Thoracic aorta (tissue), 2 donors: ENCODE data around the gene KRTAP23-1. TPM values are rescaled to one million over a fixed set of nuclear protein-coding genes. Genes with fewer than 3 reads are reported as not detected.

Experiments
- ATAC-seq: fragments of 150-250 bp; one replicate; pipeline ENCODE4 v1.8.0; 2017; ENCODE audit warnings: low read depth; ENCODE audit not compliant: insufficient number of reproducible peaks, low FRiP score
- DNase-seq: peaks from one replicate; pipeline ENCODE4 v3.0.0-alpha.2; 2020; ENCODE audit warnings: low spot score
- H3K27ac ChIP-seq, 2 donors: fragments of 200-600 bp; sonication (generic); 1 replicate in 1 of 2; 2 replicates in 1 of 2; pipeline ENCODE4 v1.5.1; 2016; ENCODE audit warnings: mild to moderate bottlenecking in 2 of 2, moderate library complexity in 2 of 2
- H3K27me3 ChIP-seq: fragments of 200-600 bp; sonication (generic); replicated peaks from 2 replicates; pipeline ENCODE4 v1.6.0; 2016; ENCODE audit warnings: mild to moderate bottlenecking; ENCODE audit not compliant: insufficient read depth
- H3K36me3 ChIP-seq: fragments of 200-600 bp; sonication (generic); one replicate; pipeline ENCODE4 v1.5.1; 2016
- H3K4me1 ChIP-seq, 2 donors: fragments of 200-600 bp; sonication (generic); 1 replicate in 1 of 2; 2 replicates in 1 of 2; pipeline versions ENCODE4 v1.5.1 to v1.6.0; 2016; ENCODE audit warnings: low read depth in 2 of 2, mild to moderate bottlenecking in 1 of 2; ENCODE audit not compliant: control insufficient read depth in 1 of 2
- H3K4me3 ChIP-seq: fragments of 200-600 bp; sonication (generic); 2 replicates; pipeline ENCODE4 v1.5.1; 2016; ENCODE audit warnings: mild to moderate bottlenecking
- H3K9me3 ChIP-seq: fragments of 200-600 bp; sonication (generic); 2 replicates; pipeline ENCODE4 v1.5.1; 2016
- total RNA-seq, 2 donors: library from RNA; depleted of rRNA; stranded (reverse); fragments of >200 nt; gene quantifications; one replicate each; pipeline versions ENCODE4 v1.1.0 to v1.2.3, GENCODE V29; 2016
- TF ChIP-seq, protein P1 (sequence below): fragments of 200-600 bp; sonication (generic); IDR thresholded peaks from one replicate; pipeline ENCODE4 v1.5.1; 2019; ENCODE audit warnings: antibody characterized with exemption

Gene KRTAP23-1
- total RNA-seq, 2 donors from 2014 or later = not detected

DNA sequence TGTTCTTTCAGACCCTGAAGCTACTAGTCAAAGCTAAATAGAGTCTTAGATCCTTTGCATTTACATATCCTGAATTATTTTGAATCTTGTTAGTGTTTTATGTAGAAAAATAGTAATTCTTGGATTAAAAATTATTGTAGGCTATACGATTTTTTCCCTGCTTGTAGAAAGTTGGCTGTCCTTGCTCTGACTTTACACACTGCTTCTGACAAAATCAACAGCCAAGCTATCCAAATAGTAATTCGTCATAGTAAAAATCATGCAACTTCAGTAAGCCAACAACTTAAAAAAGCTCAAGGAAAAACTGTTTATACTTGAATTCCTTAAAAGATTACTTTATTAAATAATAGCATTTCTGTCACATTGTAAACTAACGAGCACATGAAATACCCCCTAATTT lies 7.5 kb upstream of the KRTAP23-1 start:
- TF ChIP-seq, protein P1, sequence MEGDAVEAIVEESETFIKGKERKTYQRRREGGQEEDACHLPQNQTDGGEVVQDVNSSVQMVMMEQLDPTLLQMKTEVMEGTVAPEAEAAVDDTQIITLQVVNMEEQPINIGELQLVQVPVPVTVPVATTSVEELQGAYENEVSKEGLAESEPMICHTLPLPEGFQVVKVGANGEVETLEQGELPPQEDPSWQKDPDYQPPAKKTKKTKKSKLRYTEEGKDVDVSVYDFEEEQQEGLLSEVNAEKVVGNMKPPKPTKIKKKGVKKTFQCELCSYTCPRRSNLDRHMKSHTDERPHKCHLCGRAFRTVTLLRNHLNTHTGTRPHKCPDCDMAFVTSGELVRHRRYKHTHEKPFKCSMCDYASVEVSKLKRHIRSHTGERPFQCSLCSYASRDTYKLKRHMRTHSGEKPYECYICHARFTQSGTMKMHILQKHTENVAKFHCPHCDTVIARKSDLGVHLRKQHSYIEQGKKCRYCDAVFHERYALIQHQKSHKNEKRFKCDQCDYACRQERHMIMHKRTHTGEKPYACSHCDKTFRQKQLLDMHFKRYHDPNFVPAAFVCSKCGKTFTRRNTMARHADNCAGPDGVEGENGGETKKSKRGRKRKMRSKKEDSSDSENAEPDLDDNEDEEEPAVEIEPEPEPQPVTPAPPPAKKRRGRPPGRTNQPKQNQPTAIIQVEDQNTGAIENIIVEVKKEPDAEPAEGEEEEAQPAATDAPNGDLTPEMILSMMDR = no peak
- no peak overlapping the region for H3K4me3 ChIP-seq
- ATAC-seq (no peak), DNase-seq (no peak)
- H3K27me3 ChIP-seq = no peaks in the 10 kb centered on the region
- H3K27ac ChIP-seq = no peak overlapping the region
- H3K4me1 ChIP-seq = peaks cover 0 to 5% of the 10 kb centered on the region in 2 donors
- no peaks in the 10 kb centered on the region for H3K36me3 ChIP-seq
- no peaks in the 10 kb centered on the region for H3K9me3 ChIP-seq

GRCh38 chr21:30354308-30355005 lies 6.1 kb upstream of the KRTAP23-1 start:
- ATAC-seq = no peak
- H3K27me3 ChIP-seq = no peaks in the 10 kb centered on the region
- TF ChIP-seq, protein P1 = no peak

DNA sequence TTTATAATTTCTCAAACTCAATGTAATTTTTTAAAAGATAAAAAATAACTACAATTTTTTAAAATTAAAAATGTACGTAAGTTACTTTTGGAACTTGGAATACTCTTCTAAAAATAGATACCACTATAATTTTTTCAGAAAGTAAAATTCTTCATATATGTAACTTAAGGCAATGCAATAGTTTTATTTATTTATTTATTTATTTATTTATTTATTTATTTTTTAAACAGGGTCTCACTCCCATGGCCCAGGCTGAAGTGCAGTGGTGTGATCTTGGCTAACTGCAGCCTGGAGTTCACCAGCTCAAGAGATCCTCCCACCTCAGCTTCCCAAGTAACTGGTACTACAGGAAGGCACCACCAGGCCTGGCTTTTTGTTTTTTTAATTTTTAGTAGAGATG lies 3.1 kb upstream of the KRTAP23-1 start:
- H3K9me3 ChIP-seq = no peaks in the 10 kb centered on the region
- peaks cover 0 to 5% of the 10 kb centered on the region in 2 donors for H3K4me1 ChIP-seq
- no peak overlapping the region for H3K4me3 ChIP-seq
- H3K27me3 ChIP-seq = no peaks in the 10 kb centered on the region
- TF ChIP-seq, protein P1 = no peak
- ATAC-seq (no peak), DNase-seq (no peak)
- no peaks in the 10 kb centered on the region for H3K36me3 ChIP-seq
- H3K27ac ChIP-seq = no peak overlapping the region

More at GRCh38 chr21:30354308-30355005, 6.1 kb upstream of the KRTAP23-1 start:
- Histone ChIP-seq H3K27ac (no peak overlapping the region), H3K9me3 (no peaks in the 10 kb centered on the region), H3K4me1 (peaks cover 0 to 5% of the 10 kb centered on the region in 2 donors), H3K4me3 (no peak overlapping the region), H3K36me3 (no peaks in the 10 kb centered on the region)
- no peak for DNase-seq

- H3K9me3 ChIP-seq = no peaks in the 10 kb centered on the region
- H3K4me3 ChIP-seq = no peak overlapping the region
- H3K36me3 ChIP-seq = no peaks in the 10 kb centered on the region
- DNase-seq (no peak), ATAC-seq (no peak)
- no peaks in the 10 kb centered on the region for H3K27me3 ChIP-seq
- no peaks in the 10 kb centered on the region for H3K4me1 ChIP-seq
- TF ChIP-seq, protein P1 = no peak
- H3K27ac ChIP-seq = no peak overlapping the region
Observed at GRCh38 chr21:30349572-30349971, 1.2 kb upstream of the KRTAP23-1 start.

DNA sequence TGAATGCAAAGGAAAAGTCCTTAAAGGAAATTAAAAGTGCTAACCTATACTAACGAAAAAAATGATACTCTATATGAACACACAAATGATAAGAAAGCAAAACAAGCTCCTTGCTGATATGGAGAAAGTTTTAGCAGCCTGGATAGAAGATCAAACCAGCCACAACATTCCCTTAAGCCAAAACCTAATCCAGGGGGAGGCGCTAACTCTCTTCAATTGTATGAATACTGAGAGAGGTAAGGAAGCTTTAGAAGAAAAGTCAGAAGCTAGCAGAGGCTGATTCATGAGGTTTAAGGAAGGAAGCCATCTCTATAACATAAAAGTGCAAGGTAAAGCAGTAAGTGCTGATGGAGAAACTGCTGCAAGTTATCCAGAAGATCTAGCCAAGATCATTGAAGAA lies 3.4 kb downstream of the KRTAP23-1 start:
- Histone ChIP-seq H3K9me3 (no peaks in the 10 kb centered on the region), H3K27ac (no peak overlapping the region), H3K36me3 (no peaks in the 10 kb centered on the region), H3K4me1 (no peaks in the 10 kb centered on the region), H3K27me3 (no peaks in the 10 kb centered on the region), H3K4me3 (no peak overlapping the region)
- ATAC-seq = no peak
- no peak for DNase-seq
- TF ChIP-seq, protein P1 = no peak
